ENCODE measurements around the gene PSME3IP1.

DNA sequence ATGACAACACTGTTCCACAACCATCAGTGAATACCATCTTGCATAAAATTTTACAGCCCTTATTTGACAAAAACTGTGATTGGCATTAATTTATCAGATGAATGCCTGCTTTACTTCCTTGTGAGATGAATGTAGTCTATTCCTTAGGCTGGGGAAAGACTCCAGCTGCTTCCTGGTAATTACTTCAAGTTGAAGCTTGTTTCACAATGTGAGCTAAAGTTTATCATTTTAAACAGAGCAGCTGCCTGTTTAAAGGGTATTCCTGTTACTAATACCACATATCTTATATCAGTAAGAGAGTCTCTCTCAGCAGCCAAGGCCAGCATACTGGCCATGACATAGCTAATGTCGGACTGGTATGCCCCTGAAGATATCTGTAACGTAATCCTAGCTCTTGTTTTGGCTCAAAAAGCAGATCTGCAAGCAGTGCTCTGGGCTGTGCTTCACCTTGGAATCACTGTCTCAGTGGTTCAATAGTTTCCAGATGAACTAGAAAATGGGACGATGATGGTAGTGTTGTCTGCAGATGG lies 46.0 kb upstream of the PSME3IP1 start:
- TF ChIP-seq, protein P1, sequence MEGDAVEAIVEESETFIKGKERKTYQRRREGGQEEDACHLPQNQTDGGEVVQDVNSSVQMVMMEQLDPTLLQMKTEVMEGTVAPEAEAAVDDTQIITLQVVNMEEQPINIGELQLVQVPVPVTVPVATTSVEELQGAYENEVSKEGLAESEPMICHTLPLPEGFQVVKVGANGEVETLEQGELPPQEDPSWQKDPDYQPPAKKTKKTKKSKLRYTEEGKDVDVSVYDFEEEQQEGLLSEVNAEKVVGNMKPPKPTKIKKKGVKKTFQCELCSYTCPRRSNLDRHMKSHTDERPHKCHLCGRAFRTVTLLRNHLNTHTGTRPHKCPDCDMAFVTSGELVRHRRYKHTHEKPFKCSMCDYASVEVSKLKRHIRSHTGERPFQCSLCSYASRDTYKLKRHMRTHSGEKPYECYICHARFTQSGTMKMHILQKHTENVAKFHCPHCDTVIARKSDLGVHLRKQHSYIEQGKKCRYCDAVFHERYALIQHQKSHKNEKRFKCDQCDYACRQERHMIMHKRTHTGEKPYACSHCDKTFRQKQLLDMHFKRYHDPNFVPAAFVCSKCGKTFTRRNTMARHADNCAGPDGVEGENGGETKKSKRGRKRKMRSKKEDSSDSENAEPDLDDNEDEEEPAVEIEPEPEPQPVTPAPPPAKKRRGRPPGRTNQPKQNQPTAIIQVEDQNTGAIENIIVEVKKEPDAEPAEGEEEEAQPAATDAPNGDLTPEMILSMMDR (IDR thresholded peaks at IDR 0.05), result no peak
- no peak for TF ChIP-seq EP300 (IDR thresholded peaks at IDR 0.05; ENCODE audit: borderline replicate concordance in 1 of 2, low read depth in 1 of 2, low read length in 1 of 2)
- TF ChIP-seq, protein P2, sequence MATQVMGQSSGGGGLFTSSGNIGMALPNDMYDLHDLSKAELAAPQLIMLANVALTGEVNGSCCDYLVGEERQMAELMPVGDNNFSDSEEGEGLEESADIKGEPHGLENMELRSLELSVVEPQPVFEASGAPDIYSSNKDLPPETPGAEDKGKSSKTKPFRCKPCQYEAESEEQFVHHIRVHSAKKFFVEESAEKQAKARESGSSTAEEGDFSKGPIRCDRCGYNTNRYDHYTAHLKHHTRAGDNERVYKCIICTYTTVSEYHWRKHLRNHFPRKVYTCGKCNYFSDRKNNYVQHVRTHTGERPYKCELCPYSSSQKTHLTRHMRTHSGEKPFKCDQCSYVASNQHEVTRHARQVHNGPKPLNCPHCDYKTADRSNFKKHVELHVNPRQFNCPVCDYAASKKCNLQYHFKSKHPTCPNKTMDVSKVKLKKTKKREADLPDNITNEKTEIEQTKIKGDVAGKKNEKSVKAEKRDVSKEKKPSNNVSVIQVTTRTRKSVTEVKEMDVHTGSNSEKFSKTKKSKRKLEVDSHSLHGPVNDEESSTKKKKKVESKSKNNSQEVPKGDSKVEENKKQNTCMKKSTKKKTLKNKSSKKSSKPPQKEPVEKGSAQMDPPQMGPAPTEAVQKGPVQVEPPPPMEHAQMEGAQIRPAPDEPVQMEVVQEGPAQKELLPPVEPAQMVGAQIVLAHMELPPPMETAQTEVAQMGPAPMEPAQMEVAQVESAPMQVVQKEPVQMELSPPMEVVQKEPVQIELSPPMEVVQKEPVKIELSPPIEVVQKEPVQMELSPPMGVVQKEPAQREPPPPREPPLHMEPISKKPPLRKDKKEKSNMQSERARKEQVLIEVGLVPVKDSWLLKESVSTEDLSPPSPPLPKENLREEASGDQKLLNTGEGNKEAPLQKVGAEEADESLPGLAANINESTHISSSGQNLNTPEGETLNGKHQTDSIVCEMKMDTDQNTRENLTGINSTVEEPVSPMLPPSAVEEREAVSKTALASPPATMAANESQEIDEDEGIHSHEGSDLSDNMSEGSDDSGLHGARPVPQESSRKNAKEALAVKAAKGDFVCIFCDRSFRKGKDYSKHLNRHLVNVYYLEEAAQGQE (IDR thresholded peaks at IDR 0.05; ENCODE audit: low read depth, low read length), result no peak
- no peak for TF ChIP-seq JUND (IDR thresholded peaks at IDR 0.05)
